RWPE2 (cell line): ENCODE data around the gene SUCNR1.

Experiments used
- ATAC-seq: fragments of 200-7000 bp; cut with Tn5 transposase; 3 replicates; pipeline ENCODE4 v1.9.1; 2021; ENCODE audit warnings: low read depth
- DNase-seq: peaks from one replicate; pipeline ENCODE4 v3.0.0-alpha.2; 2020; ENCODE audit warnings: low spot score
- H3K27ac ChIP-seq: fragments of 450-650 bp; 2 replicates; pipeline ENCODE4 v1.5.1; 2017; ENCODE audit warnings: mild to moderate bottlenecking; ENCODE audit not compliant: poor library complexity, severe bottlenecking
- H3K27me3 ChIP-seq: fragments of 250-450 bp; sonication (Bioruptor Pico); 2 replicates; pipeline ENCODE4 v1.5.1; 2021; ENCODE audit warnings: mild to moderate bottlenecking, moderate library complexity; ENCODE audit not compliant: insufficient read depth, poor library complexity, severe bottlenecking
- H3K36me3 ChIP-seq: fragments of 250-450 bp; sonication (Bioruptor Pico); 2 replicates; pipeline ENCODE4 v1.5.1; 2020; ENCODE audit warnings: low read depth, mild to moderate bottlenecking, moderate library complexity
- H3K4me1 ChIP-seq: fragments of 250-450 bp; sonication (Bioruptor Pico); 2 replicates; pipeline ENCODE4 v1.5.1; 2021; ENCODE audit warnings: mild to moderate bottlenecking, moderate library complexity; ENCODE audit not compliant: insufficient read depth, poor library complexity, severe bottlenecking
- H3K4me3 ChIP-seq: fragments of 250-450 bp; sonication (Bioruptor Pico); 2 replicates; pipeline ENCODE4 v1.5.1; 2021; ENCODE audit warnings: mild to moderate bottlenecking, moderate library complexity; ENCODE audit not compliant: severe bottlenecking
- H3K9me3 ChIP-seq: fragments of 250-450 bp; sonication (Bioruptor Pico); 2 replicates; pipeline ENCODE4 v1.5.1; 2021; ENCODE audit warnings: mild to moderate bottlenecking, moderate library complexity; ENCODE audit not compliant: severe bottlenecking
- CTCF ChIP-seq: fragments of 450-650 bp; IDR thresholded peaks from one replicate; pipeline ENCODE4 v1.5.1; 2017; ENCODE audit warnings: mild to moderate bottlenecking, moderate library complexity; ENCODE audit not compliant: poor library complexity, severe bottlenecking

The SUCNR1 gene

GRCh38 chr3:151873398-151873797, at the start of gene SUCNR1:
TSS of gene SUCNR1 (plus strand) at chr3:151873643. CDS start at chr3:151879893, 6,250 bp downstream.
- Histone ChIP-seq H3K9me3 (no peaks in the 10 kb centered on the region), H3K27me3 (no peaks in the 10 kb centered on the region), H3K4me1 (no peaks in the 10 kb centered on the region), H3K4me3 (no peak within 1 kb of the TSS), H3K36me3 (no peaks in the 10 kb centered on the region), H3K27ac (no peak within 1 kb of the TSS)
- DNase-seq (no peak), ATAC-seq (no peak)
- TF ChIP-seq CTCF, result no peak

- H3K27ac ChIP-seq, result no peak overlapping the region
- DNase-seq (no peak), ATAC-seq (peak; percentile 40; the same call in 2 of the 3 replicates)
- no peak for TF ChIP-seq CTCF
- no peaks in the 10 kb centered on the region for H3K4me1 ChIP-seq
- no peak overlapping the region for H3K4me3 ChIP-seq
- no peaks in the 10 kb centered on the region for H3K36me3 ChIP-seq
- no peaks in the 10 kb centered on the region for H3K9me3 ChIP-seq
- H3K27me3 ChIP-seq, result no peaks in the 10 kb centered on the region
Observed at GRCh38 chr3:151827816-151828215, 45.6 kb upstream of the SUCNR1 start.

- DNase-seq, result no peak
- Histone ChIP-seq H3K4me3 (no peak overlapping the region), H3K9me3 (no peaks in the 10 kb centered on the region), H3K27ac (peak overlapping the region; percentile 63), H3K4me1 (peaks cover 26% of the 10 kb centered on the region), H3K36me3 (no peaks in the 10 kb centered on the region), H3K27me3 (no peaks in the 10 kb centered on the region)
- no peak for TF ChIP-seq CTCF
- ATAC-seq, result no peak
Observed at GRCh38 chr3:151835751-151836525, 37.5 kb upstream of the SUCNR1 start.

GRCh38 chr3:151837057-151837456, 36.4 kb upstream of the SUCNR1 start:
- H3K4me3 ChIP-seq, result no peak overlapping the region
- H3K27me3 ChIP-seq, result no peaks in the 10 kb centered on the region
- peak; percentile 97 for ATAC-seq
- H3K36me3 ChIP-seq, result no peaks in the 10 kb centered on the region
- H3K9me3 ChIP-seq, result no peaks in the 10 kb centered on the region
- no peak for TF ChIP-seq CTCF
- H3K4me1 ChIP-seq, result peaks cover 26% of the 10 kb centered on the region
- peak overlapping the region; percentile 63 for H3K27ac ChIP-seq
- no peak for DNase-seq
